ENCODE data around the gene OR10A4. TPM values are rescaled to one million over a fixed set of nuclear protein-coding genes. Genes with fewer than 3 reads are reported as not detected.
"Not testable (repeated sequence)": the region's sequence is repeated elsewhere in the genome, so short reads cannot be mapped to it uniquely, and the experiment has no call there.

The OR10A4 gene
- not detected for total RNA-seq
- long read RNA-seq = 0 reads

- DNase-seq (ENCODE audit: low spot score) = no peak
These were observed at the start of gene OR10A4 for GRCh38 chr11:6876325-6876724. Gene OR10A4, plus strand, starts transcription at chr11:6876625. Its CDS starts 23 bp downstream, at chr11:6876648.

DNA sequence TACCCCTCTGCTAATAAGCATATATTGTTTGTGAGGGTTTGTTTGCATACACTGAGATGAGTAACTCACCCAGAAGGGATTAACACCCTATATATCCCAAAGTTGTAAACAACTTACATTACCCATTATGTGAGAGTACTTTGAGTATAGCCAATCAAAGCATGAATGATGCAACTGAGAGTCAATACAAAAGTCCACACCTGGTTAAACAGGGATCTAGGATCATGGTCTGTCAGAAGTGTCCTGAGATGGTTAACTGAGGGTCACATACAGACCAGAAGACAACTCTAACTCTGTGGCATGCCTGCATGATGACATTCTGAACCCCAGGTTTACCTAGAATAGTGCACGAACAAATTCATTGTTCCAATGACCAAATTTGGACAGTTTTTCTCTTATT, 48.3 kb upstream of the OR10A4 start:
- no peak for DNase-seq (ENCODE audit: low spot score)

DNA sequence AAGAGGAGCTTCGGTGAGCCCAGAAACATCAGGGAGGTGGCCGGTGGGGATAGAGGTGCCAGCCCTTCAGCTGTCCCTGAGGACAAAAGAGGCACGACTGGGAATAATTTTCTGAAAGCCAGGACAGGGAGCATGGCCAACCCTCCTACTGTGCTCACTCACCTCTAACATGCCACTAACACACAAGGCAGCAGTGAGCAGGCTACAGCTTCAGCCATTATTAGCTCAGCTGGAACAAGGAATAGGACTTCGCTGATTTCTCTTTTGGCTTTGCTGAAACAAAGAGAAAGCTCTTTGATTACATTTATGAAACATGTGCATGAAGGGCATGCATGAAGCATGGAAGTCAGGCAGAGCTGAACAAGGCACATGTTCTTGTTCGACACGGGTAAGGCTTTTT, 43.1 kb upstream of the OR10A4 start:
- no peak for DNase-seq (ENCODE audit: low spot score)

DNA sequence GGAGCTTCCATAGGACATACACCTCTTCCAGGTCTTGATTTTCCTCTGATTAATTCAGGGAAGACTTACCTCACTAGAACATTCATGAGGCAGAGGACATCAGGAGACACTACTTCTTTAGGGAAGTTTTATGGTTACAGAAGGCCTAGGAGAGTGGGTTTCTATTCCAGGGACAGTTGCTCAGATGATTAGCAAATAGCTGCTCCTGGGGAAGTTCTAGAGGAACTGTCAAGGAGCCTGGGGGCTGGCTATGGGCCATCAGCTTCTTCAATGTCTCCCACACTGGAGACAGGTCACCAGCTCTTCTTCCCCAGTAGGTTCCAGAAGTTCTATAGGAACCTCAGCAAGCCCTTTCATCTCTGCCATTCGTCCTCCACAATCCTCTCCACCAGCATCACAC, 42.4 kb upstream of the OR10A4 start:
- no peak for DNase-seq (ENCODE audit: low spot score)

GRCh38 chr11:6841694-6842093, 34.7 kb upstream of the OR10A4 start:
- no peak for DNase-seq (ENCODE audit: low spot score)

GRCh38 chr11:6843670-6844069, 32.8 kb upstream of the OR10A4 start:
- DNase-seq (ENCODE audit: low spot score) = no peak

DNA sequence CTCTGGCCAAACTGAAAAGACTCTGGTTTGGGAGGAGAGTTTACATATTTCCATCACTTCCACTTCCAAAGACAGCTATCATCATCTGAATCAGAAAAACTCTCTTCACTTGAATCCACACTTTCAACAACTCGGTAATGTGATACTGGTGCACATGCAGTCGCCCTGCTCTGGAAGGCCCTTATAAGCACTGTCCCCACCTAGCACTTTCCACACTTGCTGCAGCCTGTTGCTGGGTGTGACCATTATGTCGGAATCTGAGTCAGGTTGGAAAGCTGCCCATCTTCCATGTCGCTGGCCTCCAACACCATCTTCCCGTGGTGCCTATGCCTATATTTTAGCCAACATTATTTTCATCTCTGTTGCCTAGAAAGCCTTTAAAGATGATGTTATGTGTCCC, 32.1 kb upstream of the OR10A4 start:
- DNase-seq (ENCODE audit: low spot score) = no peak

DNA sequence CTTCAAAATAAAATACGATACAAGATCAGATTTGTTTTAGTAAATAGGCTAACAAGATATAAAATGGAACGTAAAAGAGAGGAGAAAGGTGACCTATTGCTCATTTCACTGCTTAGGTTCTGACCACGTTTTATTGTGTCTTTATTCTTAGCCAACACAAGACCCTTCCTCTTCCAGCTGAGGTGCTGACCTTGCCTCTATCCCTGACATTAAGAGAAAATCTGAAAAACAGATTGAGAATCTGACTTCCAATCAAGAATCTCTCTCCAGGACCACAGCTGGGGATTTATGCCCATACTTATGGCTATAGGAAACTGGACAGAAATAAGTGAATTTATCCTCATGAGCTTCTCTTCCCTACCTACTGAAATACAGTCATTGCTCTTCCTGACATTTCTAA, 31.0 kb upstream of the OR10A4 start, which contains the start of gene OR10A5:
OR10A5 (plus strand) TSS at position 301 of the 400 bp plus-strand sequence; CDS start at position 301, 0 bp downstream.
- DNase-seq (ENCODE audit: low spot score) = no peak

GRCh38 chr11:6850526-6850925, 25.9 kb upstream of the OR10A4 start:
- DNase-seq (ENCODE audit: low spot score) = no peak

DNA sequence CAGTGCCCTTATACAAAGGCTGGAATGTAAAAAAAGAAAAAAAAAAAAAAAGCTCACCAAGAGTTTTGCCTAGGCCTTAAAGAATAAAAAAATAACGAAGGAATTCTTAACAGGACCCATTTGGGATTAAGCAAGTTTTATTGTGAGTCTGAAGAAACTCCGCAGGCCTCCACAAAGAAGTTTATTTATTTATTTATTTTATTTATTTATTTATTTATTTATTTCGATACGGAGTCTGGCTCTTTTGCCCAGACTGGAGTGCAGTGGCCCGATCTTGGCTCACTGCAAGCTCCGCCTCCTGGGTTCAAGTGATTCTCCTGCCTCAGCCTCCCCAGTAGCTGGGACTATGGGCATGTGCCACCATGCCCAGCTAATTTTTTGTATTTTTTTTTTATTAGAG, 21.6 kb upstream of the OR10A4 start:
- DNase-seq (ENCODE audit: low spot score) = not testable (repeated sequence)

DNA sequence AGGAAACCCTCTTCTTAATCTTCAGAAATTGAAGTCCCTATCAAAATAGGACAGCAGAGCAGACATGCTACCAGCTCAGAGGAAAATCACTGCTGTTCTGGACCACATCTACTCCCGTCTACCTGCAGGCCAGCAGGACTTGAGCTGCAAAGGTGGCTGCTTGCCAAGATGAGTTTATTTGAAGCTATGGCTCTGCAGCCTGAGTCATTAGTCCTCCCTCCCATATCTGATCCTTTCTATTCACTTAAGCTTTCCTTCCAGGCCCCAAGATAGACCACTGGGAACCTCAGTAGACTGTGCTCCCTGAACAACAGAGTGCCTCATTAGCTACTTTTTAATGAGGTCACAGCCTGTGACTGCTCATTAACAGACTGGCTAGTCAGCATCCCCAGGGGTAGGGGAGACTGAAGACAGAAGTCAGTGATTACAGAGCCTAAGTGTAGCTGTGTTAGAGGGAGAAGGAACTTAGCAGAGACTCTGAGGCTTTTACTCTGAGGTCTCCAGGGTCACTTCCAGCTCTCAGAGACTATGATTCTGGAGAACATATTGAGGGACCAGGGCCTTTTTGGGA, 20.4 kb upstream of the OR10A4 start:
- DNase-seq (ENCODE audit: low spot score) = no peak

DNA sequence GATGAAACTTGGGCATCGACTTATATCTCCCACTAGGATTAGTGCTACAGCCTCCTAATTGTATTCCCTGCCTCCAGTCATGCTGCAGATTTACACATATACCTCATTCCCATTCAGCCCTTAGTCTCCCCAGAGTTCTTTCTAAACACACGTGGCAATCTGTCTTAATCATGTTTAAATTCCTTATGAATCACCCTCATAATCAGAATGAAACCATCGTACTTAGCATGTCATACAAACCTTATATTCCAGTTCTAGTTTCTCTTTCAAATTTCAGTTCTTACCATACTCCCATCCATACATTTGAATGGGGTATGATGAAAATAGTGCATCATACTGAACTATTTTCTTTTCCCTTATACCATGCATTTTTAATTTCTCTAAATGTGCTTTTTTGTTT, 19.6 kb upstream of the OR10A4 start:
- no peak for DNase-seq (ENCODE audit: low spot score)

GRCh38 chr11:6862961-6863360, 13.5 kb upstream of the OR10A4 start, which contains the start of gene OR10A2:
Gene OR10A2, plus strand, starts transcription at chr11:6863057. Its CDS starts 6,698 bp downstream, at chr11:6869755.
- DNase-seq (ENCODE audit: low spot score) = no peak

GRCh38 chr11:6864438-6864837, 12.0 kb upstream of the OR10A4 start:
- no peak for DNase-seq (ENCODE audit: low spot score)

- DNase-seq (ENCODE audit: low spot score) = no peak
These were observed 5.1 kb upstream of the OR10A4 start for GRCh38 chr11:6871278-6871677.

DNA sequence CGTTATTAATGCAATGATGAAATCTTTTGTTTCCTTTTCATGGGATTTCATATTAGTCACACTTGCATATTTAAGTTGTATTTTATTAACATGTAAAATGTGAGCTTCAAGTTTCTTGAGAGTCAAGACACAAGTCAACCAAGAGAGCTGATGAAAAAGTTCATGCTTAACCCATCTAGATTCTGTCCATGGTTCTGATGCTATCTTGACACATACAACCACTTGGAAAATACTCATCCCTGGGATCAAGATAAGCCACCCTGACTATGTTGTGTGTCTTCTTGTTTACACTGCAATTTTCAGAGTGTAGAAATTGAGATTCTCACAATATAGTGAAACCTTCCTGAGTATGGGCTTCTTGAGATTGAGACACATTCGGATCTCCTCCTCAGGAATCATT, 664 bp upstream of the OR10A4 start:
- no peak for DNase-seq (ENCODE audit: low spot score)

- no peak for DNase-seq (ENCODE audit: low spot score)
These were observed 489 bp downstream of the OR10A4 start for GRCh38 chr11:6876914-6877313.

GRCh38 chr11:6882751-6883150, 6.3 kb downstream of the OR10A4 start:
- no peak for DNase-seq (ENCODE audit: low spot score)

- not testable (repeated sequence) for DNase-seq (ENCODE audit: low spot score)
These were observed 11.3 kb downstream of the OR10A4 start for GRCh38 chr11:6887711-6888110.

DNA sequence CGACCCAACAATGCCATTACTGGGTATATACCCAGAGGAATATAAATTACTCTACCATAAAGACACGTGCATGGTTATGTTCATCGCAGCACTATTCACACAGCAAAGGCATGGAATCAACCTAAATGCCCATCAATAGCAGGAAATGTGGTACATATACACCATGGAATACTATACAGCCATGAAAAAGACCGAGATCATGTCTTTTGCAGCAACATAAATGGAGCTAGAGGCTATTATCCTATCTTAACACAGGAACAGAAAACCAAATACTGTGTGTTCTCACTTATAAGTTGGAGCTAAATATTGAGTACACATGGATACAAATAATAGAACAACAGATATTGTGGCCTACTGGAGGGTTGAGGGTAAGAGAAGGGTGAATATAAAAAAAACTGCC, 12.4 kb downstream of the OR10A4 start:
- DNase-seq (ENCODE audit: low spot score) = no peak

DNA sequence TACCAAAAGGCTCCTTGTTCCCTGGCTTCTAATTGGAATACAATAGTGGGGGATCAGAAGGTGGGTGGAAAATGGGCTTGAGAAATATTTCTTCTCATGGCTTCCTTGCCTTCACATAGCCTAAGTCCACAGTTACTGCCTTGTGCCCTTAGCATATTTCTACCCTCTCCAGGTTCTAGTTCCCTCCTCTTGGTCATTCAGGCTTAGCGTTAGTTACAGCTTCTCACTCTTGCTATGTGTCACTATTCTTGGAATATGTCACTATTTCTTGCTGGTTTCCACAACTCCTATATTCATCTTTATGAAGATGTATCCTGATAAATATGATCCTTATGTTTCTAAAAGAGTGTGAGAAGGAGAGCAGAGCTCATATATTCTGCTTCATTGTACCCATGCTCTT, 13.4 kb downstream of the OR10A4 start:
- no peak for DNase-seq (ENCODE audit: low spot score)

DNA sequence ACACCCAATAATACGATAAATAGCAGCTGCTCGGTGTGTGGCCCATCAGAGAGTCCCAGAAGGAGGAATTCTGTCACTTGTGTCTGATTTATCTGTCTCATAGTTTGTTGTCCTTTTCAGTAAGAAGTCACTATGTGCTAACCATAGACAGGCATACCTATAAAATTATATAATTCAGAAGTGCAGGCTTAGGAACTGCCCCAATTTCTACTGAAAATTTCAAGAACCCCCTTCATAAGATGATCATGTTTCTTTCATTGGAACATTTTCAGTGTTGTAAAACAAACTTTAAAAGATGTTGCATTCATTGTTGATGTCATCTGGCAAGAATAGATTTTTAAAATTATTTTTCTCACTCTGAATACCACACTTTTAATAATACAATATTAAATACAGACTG, 16.0 kb downstream of the OR10A4 start, which contains the start of gene OR2D2:
OR2D2 (minus strand) TSS at position 101 of the 400 bp plus-strand sequence; CDS start at position 101, 0 bp downstream.
- DNase-seq (ENCODE audit: low spot score) = no peak

- DNase-seq (ENCODE audit: low spot score) = no peak
These were observed 17.7 kb downstream of the OR10A4 start for GRCh38 chr11:6894097-6894496.

DNA sequence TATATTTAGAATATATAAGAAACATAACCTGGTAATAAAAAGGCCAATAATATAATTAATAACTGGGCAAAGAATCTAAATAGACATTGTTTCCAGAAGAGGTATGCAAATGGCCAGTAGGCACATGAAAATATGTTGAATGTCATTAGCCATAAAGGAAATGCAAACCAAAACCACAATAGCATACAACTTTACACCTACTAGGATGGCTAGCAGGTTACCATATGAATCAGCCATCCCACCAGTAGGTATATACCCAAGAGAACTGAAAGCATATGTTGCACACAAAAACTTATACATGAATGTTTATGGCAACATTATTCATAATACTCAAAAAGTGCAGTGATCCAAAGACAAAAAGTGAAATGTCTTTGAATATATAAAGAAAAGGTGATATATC, 18.6 kb downstream of the OR10A4 start:
- DNase-seq (ENCODE audit: low spot score) = no peak
